HCT116 (cell line): ENCODE measurements around the gene ALK.

ENCODE experiments used
- EZH2 ChIP-seq: fragments of 200-600 bp; sonication (generic); IDR thresholded peaks from 2 replicates; pipeline ENCODE4 v1.6.1; 2017; ENCODE audit warnings: antibody characterized with exemption, mixed run types
- POLR2AphosphoS5 ChIP-seq: IDR thresholded peaks from 2 replicates; pipeline ENCODE4 v1.6.1; 2011; ENCODE audit warnings: mild to moderate bottlenecking, low read depth, low read length, moderate library complexity
- TF ChIP-seq, protein P1 (sequence below), 3 experiments: fragments of 200-600 bp in 1 of 3; sonication (generic) in 1 of 3; IDR thresholded peaks in 2 of 3; conservative IDR thresholded peaks in 1 of 3; 2 replicates each; pipeline ENCODE4 v1.5.1; 2012 to 2017; ENCODE audit warnings: low read depth in 2 of 3, low read length in 2 of 3, antibody characterized with exemption in 1 of 3, borderline replicate concordance in 1 of 3, control low read depth in 1 of 3, mild to moderate bottlenecking in 1 of 3, mixed read lengths in 1 of 3, mixed run types in 1 of 3, moderate library complexity in 1 of 3; ENCODE audit not compliant: insufficient read depth in 1 of 3
- TF ChIP-seq, protein P2 (sequence below): IDR thresholded peaks from 2 replicates; pipeline ENCODE4 v1.6.1; 2012; ENCODE audit warnings: low read depth

GRCh38 chr2:29782087-29782486 lies 139.3 kb downstream of the ALK start:
- TF ChIP-seq POLR2AphosphoS5 (no peak), EZH2 (no peak)
- TF ChIP-seq, protein P1, sequence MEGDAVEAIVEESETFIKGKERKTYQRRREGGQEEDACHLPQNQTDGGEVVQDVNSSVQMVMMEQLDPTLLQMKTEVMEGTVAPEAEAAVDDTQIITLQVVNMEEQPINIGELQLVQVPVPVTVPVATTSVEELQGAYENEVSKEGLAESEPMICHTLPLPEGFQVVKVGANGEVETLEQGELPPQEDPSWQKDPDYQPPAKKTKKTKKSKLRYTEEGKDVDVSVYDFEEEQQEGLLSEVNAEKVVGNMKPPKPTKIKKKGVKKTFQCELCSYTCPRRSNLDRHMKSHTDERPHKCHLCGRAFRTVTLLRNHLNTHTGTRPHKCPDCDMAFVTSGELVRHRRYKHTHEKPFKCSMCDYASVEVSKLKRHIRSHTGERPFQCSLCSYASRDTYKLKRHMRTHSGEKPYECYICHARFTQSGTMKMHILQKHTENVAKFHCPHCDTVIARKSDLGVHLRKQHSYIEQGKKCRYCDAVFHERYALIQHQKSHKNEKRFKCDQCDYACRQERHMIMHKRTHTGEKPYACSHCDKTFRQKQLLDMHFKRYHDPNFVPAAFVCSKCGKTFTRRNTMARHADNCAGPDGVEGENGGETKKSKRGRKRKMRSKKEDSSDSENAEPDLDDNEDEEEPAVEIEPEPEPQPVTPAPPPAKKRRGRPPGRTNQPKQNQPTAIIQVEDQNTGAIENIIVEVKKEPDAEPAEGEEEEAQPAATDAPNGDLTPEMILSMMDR (IDR thresholded peaks at IDR 0.05 in 2 of 3, conservative IDR thresholded peaks at IDR 0.05 in 1 of 3; ENCODE audit: borderline replicate concordance in 1 of 3, insufficient read depth in 1 of 3, low read depth in 2 of 3, low read length in 2 of 3), result no peak
- TF ChIP-seq, protein P2, sequence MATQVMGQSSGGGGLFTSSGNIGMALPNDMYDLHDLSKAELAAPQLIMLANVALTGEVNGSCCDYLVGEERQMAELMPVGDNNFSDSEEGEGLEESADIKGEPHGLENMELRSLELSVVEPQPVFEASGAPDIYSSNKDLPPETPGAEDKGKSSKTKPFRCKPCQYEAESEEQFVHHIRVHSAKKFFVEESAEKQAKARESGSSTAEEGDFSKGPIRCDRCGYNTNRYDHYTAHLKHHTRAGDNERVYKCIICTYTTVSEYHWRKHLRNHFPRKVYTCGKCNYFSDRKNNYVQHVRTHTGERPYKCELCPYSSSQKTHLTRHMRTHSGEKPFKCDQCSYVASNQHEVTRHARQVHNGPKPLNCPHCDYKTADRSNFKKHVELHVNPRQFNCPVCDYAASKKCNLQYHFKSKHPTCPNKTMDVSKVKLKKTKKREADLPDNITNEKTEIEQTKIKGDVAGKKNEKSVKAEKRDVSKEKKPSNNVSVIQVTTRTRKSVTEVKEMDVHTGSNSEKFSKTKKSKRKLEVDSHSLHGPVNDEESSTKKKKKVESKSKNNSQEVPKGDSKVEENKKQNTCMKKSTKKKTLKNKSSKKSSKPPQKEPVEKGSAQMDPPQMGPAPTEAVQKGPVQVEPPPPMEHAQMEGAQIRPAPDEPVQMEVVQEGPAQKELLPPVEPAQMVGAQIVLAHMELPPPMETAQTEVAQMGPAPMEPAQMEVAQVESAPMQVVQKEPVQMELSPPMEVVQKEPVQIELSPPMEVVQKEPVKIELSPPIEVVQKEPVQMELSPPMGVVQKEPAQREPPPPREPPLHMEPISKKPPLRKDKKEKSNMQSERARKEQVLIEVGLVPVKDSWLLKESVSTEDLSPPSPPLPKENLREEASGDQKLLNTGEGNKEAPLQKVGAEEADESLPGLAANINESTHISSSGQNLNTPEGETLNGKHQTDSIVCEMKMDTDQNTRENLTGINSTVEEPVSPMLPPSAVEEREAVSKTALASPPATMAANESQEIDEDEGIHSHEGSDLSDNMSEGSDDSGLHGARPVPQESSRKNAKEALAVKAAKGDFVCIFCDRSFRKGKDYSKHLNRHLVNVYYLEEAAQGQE, result no peak
